Lower lobe of right lung (tissue), 2 donors: ENCODE measurements around the gene FSD2. TPM values are rescaled to one million over a fixed set of nuclear protein-coding genes. Genes with fewer than 3 reads are reported as not detected.

Source experiments
- ATAC-seq, 2 donors: fragments of 200-7000 bp; cut with Tn5 transposase; one replicate each; pipeline ENCODE4 v1.9.1; 2020 to 2022; ENCODE audit warnings: mild to moderate bottlenecking in 2 of 2, moderate library complexity in 2 of 2
- DNase-seq: peaks from one replicate; pipeline ENCODE4 v3.0.0-alpha.2; 2020
- H3K27ac ChIP-seq: fragments of 200-600 bp; one replicate; pipeline ENCODE4 v1.8.0; 2022
- H3K27me3 ChIP-seq: fragments of 200-600 bp; one replicate; pipeline ENCODE4 v1.8.0; 2022; ENCODE audit warnings: low read depth
- H3K36me3 ChIP-seq: fragments of 200-600 bp; one replicate; pipeline ENCODE4 v1.8.0; 2022; ENCODE audit warnings: mild to moderate bottlenecking
- H3K4me1 ChIP-seq: fragments of 200-600 bp; one replicate; pipeline ENCODE4 v1.8.0; 2022
- H3K4me3 ChIP-seq: fragments of 200-600 bp; one replicate; pipeline ENCODE4 v1.8.0; 2022; ENCODE audit warnings: mild to moderate bottlenecking
- H3K9me3 ChIP-seq: fragments of 200-600 bp; one replicate; pipeline ENCODE4 v1.8.0; 2022
- intact Hi-C: fragments of 100-400 bp; cut with DNase I; formaldehyde crosslinking; loops from one replicate; pipeline ENCODE4 v1.11.0; 2022
- total RNA-seq: library from RNA; stranded (reverse); fragmentation: NEBNext Ultra II Directional; extraction: Animal tissue kit (Norgen Biotek cat#: 25700); gene quantifications from one replicate; pipeline ENCODE4 v1.2.1, GENCODE V29; 2021
- TF ChIP-seq, protein P1 (sequence below): fragments of 200-600 bp; IDR thresholded peaks from one replicate; pipeline ENCODE4 v1.8.0; 2022; ENCODE audit warnings: antibody characterized with exemption, mild to moderate bottlenecking
- donor health status: DM: no; HTN: yes; CAD: no; lungs with severe emphysema.

Gene FSD2
- total RNA-seq, 1 donor from 2014 or later: 0.18 TPM

DNA sequence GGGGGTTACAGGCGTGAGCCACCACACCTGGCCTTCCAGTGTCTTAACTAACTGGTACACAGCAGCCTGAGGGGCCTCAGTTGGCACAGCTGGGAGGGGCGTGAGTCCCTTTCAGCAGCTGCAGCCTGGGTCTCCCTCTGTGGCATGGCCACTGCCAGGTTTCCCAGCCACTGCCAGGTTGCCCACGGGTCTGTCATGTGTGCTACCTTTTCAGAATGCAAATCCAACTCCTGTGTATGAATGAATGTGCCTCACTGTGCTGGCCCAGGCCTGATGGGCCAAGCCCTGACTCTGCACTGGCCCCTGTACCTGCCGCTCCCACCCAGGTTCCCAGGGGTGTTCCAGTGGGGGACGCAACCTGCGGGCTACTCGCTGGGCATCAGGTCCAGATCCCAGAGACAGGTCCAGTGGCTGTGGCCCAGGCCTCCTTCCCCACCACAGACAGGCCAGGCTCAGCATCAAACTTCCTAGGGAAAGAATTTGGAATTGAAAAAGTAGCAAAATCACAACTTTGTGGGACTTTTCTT lies 29.6 kb upstream of the FSD2 start:
- H3K36me3 ChIP-seq: peaks cover 78% of the 10 kb centered on the region
- TF ChIP-seq, protein P1, sequence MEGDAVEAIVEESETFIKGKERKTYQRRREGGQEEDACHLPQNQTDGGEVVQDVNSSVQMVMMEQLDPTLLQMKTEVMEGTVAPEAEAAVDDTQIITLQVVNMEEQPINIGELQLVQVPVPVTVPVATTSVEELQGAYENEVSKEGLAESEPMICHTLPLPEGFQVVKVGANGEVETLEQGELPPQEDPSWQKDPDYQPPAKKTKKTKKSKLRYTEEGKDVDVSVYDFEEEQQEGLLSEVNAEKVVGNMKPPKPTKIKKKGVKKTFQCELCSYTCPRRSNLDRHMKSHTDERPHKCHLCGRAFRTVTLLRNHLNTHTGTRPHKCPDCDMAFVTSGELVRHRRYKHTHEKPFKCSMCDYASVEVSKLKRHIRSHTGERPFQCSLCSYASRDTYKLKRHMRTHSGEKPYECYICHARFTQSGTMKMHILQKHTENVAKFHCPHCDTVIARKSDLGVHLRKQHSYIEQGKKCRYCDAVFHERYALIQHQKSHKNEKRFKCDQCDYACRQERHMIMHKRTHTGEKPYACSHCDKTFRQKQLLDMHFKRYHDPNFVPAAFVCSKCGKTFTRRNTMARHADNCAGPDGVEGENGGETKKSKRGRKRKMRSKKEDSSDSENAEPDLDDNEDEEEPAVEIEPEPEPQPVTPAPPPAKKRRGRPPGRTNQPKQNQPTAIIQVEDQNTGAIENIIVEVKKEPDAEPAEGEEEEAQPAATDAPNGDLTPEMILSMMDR: no peak
- H3K9me3 ChIP-seq: no peaks in the 10 kb centered on the region
- H3K4me3 ChIP-seq: no peak overlapping the region
- no peaks in the 10 kb centered on the region for H3K27me3 ChIP-seq
- H3K27ac ChIP-seq: no peak overlapping the region
- no peak for DNase-seq
- H3K4me1 ChIP-seq: peaks cover 14% of the 10 kb centered on the region
- ATAC-seq: no peak
- intact Hi-C loops: no loop called here

DNA sequence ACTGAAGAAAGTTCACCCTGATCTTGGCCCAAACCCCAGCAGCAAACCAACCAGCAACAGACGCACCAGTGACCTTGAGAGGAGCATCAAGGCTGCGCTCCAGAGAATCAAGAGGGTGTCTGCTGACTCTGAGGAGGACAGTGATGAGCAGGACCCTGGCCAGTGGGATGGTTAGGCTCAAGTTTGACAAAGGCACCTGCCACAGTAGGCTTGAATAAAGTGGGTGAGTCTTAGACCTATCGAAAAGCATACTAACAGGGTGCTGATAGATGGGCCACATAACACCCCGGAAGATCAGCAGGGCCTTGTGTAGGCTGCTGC lies 27.5 kb upstream of the FSD2 start:
- Histone ChIP-seq H3K9me3 (no peaks in the 10 kb centered on the region), H3K4me1 (peaks cover 14% of the 10 kb centered on the region), H3K27me3 (no peaks in the 10 kb centered on the region), H3K4me3 (no peak overlapping the region), H3K27ac (no peak overlapping the region), H3K36me3 (peaks cover 99% of the 10 kb centered on the region)
- DNase-seq (no peak), ATAC-seq (peak; percentile 14 to 23)
- intact Hi-C loops: no loop called here
- TF ChIP-seq, protein P1: no peak

DNA sequence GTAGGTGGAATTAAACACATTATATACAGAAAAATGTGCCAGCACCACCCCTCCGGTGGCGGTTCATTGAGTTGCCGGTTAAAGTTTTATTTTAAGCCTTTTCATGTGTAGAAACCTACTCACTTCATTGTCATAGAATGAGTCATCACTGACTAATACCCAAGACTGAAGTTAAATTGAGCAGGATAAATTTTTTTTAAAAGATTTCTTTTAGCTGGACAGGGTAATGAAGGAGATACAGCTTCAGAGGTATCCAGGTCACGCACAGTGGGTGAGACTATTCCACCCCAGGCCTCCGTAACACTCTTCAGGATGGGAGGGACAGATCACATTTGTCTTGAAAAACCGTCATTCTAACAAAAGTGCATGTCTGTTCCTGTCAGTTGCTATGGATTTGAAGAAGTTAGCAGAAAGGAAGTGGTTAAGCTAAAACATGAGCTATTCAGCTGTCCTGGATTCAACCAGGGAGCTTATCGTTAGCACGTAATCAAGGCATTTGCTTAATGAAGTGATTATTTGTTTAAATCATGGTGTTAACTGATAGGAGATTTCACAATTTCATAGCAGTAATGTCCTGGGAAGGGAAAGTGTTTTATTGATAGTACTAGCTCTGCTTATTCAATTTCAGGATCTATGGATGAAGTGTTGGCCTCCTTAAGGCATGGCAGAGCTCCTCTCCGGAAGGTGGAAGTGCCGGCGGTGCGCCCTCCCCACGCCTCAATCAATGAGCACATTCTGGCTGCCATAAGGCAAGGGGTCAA lies 26.9 kb upstream of the FSD2 start:
- Histone ChIP-seq H3K9me3 (no peaks in the 10 kb centered on the region), H3K4me3 (no peak overlapping the region), H3K27ac (no peak overlapping the region), H3K36me3 (peaks cover 99% of the 10 kb centered on the region), H3K4me1 (peaks cover 14% of the 10 kb centered on the region), H3K27me3 (no peaks in the 10 kb centered on the region)
- ATAC-seq: peak; percentile 45 to 56
- DNase-seq: no peak
- intact Hi-C loops: no loop called here
- TF ChIP-seq, protein P1: no peak

DNA sequence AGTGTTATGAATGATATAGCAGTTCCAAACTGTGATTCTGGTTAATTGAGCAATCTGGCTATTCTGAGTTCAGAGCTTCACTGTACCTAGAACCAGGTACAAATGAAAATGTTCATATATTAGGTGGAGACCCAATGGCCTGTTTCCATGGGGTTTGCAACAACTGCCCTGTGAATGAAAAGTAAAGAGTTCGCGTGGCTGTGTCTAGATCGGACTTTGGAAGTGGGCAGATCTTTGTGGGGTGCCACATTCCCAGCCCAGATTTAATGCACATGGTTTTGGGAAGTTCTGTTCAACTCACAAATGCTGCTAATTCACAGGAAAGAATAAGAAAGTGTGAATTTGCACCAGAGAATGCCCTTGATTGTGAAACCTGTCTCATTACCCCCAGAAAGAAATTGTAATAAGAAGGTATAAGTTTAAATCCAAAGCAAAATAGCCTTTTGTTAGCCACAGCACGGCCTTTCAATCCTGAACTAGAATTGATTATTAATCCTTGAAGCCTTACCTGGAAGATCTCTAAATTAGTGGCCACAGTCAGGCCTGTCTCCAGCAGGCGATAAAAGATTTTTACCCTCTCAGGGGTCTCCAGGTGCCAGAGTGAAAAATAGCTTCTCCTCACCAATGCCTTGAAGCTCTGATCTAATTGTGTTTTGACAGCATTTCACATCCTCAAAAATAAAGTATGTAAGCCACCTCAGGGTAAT lies 26.2 kb upstream of the FSD2 start:
- TF ChIP-seq, protein P1: no peak
- ATAC-seq: no peak
- H3K27ac ChIP-seq: no peak overlapping the region

DNA sequence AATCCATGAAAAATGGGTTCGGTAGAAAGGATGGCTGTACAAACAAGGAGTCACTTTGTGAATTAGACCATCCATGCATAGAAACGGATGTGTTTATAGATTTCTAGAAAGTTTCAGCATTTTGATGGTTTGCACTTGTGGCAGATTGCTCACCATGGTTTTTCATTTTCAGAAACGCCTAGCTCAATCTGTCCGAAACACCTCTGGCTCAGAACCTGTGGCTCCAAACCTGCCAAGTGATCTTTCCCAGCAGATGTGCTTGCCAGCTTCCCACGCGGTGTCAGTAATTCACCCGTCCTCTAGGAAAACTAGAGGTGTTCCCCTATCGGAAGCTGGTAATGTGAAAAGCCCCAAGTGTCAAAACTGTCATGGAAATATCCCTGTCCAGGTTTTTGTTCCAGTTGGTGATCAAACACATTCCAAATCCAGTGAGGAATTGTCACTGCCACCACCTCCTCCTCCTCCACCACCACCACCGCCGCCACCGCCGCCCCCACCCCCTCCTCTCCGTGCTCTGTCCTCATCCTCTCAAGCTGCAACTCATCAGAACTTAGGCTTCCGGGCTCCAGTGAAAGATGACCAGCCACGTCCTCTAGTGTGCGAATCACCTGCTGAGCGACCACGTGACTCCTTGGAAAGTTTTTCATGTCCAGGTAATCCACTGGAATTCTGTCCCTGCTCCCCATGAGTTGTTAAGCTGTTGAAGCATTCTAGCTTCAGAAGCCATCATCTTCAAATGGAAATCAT lies 24.7 kb upstream of the FSD2 start:
- no peak for ATAC-seq
- no peaks in the 10 kb centered on the region for H3K27me3 ChIP-seq
- intact Hi-C loops: no loop called here

More for the DNA sequence above, 26.2 kb upstream of the FSD2 start:
- Histone ChIP-seq H3K36me3 (peaks cover 99% of the 10 kb centered on the region), H3K9me3 (no peaks in the 10 kb centered on the region), H3K27me3 (no peaks in the 10 kb centered on the region), H3K4me1 (peaks cover 14% of the 10 kb centered on the region), H3K4me3 (no peak overlapping the region)
- no peak for DNase-seq
- intact Hi-C loops: no loop called here

More for the DNA sequence above, 24.7 kb upstream of the FSD2 start:
- DNase-seq: no peak
- peaks cover 99% of the 10 kb centered on the region for H3K36me3 ChIP-seq
- peaks cover 14% of the 10 kb centered on the region for H3K4me1 ChIP-seq
- TF ChIP-seq, protein P1: no peak
- H3K27ac ChIP-seq: no peak overlapping the region
- H3K9me3 ChIP-seq: no peaks in the 10 kb centered on the region
- H3K4me3 ChIP-seq: no peak overlapping the region
